ENCODE data around the gene NOG.

Gene NOG

DNA sequence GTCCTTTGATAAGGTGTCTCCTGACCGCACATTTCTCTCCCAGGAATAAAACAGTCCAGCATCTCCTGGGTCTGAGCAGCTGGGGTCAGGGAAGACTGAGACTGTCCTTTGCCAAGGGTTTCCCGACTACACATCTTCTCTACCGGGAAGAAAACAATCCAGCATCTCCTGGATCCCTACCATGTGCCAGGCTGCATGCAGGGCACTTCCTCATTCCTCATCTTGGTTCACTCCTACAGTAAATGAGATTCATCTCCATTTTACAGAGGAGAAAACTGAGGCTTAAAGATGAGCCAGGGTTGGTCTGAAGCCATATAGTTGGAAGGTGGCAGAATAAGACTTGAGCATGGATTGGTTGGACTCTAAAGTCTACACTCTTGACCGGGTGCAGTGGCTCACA, 36.7 kb downstream of the NOG start:
- Histone ChIP-seq H3K4me3 (ENCODE audit: low read length) (no peak overlapping the region), H2AFZ (ENCODE audit: low read depth, low read length) (no peak overlapping the region), H3K27me3 (ENCODE audit: insufficient read depth, low read length) (no peaks in the 10 kb centered on the region), H3K4me1 (ENCODE audit: insufficient read depth, low read length) (no peaks in the 10 kb centered on the region), H3K36me3 (ENCODE audit: insufficient read depth, low read length) (no peaks in the 10 kb centered on the region), H3K9me3 (ENCODE audit: low read length) (no peaks in the 10 kb centered on the region)

DNA sequence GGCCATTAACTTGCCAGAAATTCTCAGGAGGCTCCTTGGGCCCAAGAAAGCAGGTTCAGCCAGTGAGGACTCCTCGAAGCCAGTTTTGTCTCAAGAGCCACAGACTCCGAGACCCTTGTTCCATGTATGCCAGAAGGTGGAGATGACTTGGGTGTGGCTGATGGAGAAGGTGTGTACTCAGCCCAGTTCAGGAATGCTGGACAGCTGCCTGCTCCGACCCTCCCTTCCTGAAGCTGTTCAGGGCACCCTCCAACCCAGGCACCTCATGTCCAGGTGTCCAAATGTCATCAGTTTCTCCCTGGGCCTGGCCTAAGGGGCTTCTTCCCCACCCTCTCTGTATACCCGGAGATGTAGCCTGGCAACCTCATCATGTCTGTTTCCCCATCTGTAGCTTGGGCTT, 40.2 kb downstream of the NOG start:
- no peaks in the 10 kb centered on the region for H3K36me3 ChIP-seq (ENCODE audit: insufficient read depth, low read length)
- no peak overlapping the region for H3K4me3 ChIP-seq (ENCODE audit: low read length)
- no peaks in the 10 kb centered on the region for H3K27me3 ChIP-seq (ENCODE audit: insufficient read depth, low read length)
- no peaks in the 10 kb centered on the region for H3K4me1 ChIP-seq (ENCODE audit: insufficient read depth, low read length)
- H2AFZ ChIP-seq (ENCODE audit: low read depth, low read length), result no peak overlapping the region
- H3K9me3 ChIP-seq (ENCODE audit: low read length), result no peaks in the 10 kb centered on the region

DNA sequence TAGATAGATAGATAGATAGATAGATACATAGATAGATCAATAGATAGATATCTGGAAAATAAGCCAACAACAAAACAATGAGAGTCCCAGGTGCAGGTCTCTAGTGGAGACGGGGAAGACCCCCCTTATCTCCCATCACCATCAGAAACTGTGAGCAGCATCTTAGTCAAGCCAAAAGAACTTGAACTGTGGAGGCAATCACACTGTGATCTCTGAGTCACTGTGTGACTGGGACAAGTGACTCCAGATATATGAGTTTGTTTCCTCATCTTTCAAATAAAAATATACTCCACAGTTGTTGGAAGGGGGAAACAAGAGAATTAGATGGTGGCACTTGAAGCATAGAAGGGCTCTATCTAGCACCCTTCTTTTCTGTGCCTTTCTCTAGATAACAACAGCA, 42.1 kb downstream of the NOG start:
- Histone ChIP-seq H3K36me3 (ENCODE audit: insufficient read depth, low read length) (no peaks in the 10 kb centered on the region), H3K4me3 (ENCODE audit: low read length) (no peak overlapping the region), H3K4me1 (ENCODE audit: insufficient read depth, low read length) (no peaks in the 10 kb centered on the region), H3K27me3 (ENCODE audit: insufficient read depth, low read length) (no peaks in the 10 kb centered on the region), H3K9me3 (ENCODE audit: low read length) (no peaks in the 10 kb centered on the region), H2AFZ (ENCODE audit: low read depth, low read length) (no peak overlapping the region)

DNA sequence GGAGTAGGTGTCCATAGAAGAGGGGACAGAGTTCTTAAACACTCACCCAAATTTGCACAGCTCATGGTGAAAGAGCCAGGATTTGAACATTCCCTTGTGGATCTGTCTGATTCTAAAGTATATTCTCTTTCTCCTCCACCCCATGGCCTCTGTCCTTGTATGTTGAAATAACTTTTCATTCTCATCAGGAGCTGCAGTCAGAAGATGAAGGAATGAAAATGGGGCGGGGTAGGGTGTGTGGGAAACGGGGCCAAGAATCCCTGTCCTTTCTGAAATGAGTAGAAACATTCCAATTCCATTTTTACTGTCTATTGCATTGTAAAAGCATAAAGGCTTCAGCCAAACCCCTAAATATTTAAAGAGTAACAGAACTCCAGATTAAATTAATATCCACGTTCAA, 42.8 kb downstream of the NOG start:
- no peak overlapping the region for H3K4me3 ChIP-seq (ENCODE audit: low read length)
- H3K4me1 ChIP-seq (ENCODE audit: insufficient read depth, low read length), result no peaks in the 10 kb centered on the region
- no peaks in the 10 kb centered on the region for H3K9me3 ChIP-seq (ENCODE audit: low read length)
- no peaks in the 10 kb centered on the region for H3K36me3 ChIP-seq (ENCODE audit: insufficient read depth, low read length)
- no peak overlapping the region for H2AFZ ChIP-seq (ENCODE audit: low read depth, low read length)
- H3K27me3 ChIP-seq (ENCODE audit: insufficient read depth, low read length), result no peaks in the 10 kb centered on the region

DNA sequence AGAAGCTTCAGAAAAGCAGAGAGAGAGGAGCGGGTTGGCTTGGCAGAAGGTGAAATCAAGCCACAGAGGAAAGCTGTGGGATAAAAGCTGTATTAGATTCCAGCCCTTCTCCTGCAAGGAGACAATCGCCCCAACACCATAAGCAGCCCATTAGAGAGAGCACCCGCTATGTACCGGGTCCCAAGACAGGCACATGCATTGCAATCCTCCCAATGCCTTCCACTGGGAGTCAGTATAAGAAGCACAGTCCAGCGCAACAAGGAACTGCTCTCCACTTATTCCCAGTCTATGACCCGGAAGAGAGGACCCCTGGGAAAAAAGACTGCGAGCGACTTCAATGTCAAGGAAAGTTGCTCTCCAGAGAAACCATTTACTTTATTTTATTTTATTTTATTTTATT, 43.8 kb downstream of the NOG start:
- H3K27me3 ChIP-seq (ENCODE audit: insufficient read depth, low read length), result no peaks in the 10 kb centered on the region
- H3K9me3 ChIP-seq (ENCODE audit: low read length), result no peaks in the 10 kb centered on the region
- H3K4me1 ChIP-seq (ENCODE audit: insufficient read depth, low read length), result no peaks in the 10 kb centered on the region
- no peak overlapping the region for H2AFZ ChIP-seq (ENCODE audit: low read depth, low read length)
- H3K4me3 ChIP-seq (ENCODE audit: low read length), result no peak overlapping the region
- H3K36me3 ChIP-seq (ENCODE audit: insufficient read depth, low read length), result no peaks in the 10 kb centered on the region

DNA sequence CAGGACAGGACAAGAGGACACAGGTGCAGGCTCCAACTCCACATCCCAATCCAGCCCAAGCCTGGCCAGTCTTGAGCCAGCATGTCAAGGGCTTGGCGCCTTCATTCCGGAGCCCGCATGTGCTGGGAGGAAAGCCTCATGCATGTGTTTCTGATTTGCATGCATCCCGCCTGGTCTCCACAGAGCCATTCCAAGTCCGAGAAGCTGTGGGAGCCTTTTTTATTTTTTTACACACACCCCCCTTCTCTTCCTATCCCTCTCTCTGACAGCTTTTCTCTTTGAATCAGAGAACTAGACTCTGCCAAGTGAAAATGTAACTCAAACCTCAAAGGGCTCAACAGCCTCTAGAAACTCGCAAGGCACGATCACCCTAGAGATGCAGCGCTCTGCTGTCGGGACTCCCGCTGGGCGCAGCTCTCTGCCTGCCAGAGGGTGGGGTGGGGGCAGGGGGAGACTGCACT, 45.1 kb downstream of the NOG start:
- Histone ChIP-seq H3K27me3 (ENCODE audit: insufficient read depth, low read length) (no peaks in the 10 kb centered on the region), H3K4me3 (ENCODE audit: low read length) (no peak overlapping the region), H3K4me1 (ENCODE audit: insufficient read depth, low read length) (no peaks in the 10 kb centered on the region), H2AFZ (ENCODE audit: low read depth, low read length) (no peak overlapping the region), H3K9me3 (ENCODE audit: low read length) (no peaks in the 10 kb centered on the region), H3K36me3 (ENCODE audit: insufficient read depth, low read length) (no peaks in the 10 kb centered on the region)

DNA sequence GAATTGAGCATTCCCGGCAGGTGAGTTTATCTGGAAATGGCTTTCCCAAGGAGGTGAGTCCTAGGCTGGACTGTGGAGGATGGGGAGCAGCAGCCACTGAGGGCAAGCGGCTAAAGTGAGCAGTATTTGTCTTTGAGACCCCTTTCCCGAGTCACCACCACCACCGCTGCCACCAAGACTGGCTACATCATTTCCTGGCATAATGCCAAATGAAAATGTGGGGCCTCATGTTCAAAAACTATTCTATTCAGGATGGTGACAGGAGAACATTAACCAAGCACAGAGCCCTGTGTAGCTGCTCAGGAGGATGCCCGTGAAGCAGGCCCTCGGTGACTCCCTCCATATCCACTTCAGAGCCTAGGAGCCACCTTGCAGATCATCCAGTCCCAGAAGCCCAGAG, 46.0 kb downstream of the NOG start:
- no peaks in the 10 kb centered on the region for H3K27me3 ChIP-seq (ENCODE audit: insufficient read depth, low read length)
- H2AFZ ChIP-seq (ENCODE audit: low read depth, low read length), result no peak overlapping the region
- H3K4me3 ChIP-seq (ENCODE audit: low read length), result no peak overlapping the region
- H3K9me3 ChIP-seq (ENCODE audit: low read length), result no peaks in the 10 kb centered on the region
- no peaks in the 10 kb centered on the region for H3K36me3 ChIP-seq (ENCODE audit: insufficient read depth, low read length)
- H3K4me1 ChIP-seq (ENCODE audit: insufficient read depth, low read length), result no peaks in the 10 kb centered on the region

DNA sequence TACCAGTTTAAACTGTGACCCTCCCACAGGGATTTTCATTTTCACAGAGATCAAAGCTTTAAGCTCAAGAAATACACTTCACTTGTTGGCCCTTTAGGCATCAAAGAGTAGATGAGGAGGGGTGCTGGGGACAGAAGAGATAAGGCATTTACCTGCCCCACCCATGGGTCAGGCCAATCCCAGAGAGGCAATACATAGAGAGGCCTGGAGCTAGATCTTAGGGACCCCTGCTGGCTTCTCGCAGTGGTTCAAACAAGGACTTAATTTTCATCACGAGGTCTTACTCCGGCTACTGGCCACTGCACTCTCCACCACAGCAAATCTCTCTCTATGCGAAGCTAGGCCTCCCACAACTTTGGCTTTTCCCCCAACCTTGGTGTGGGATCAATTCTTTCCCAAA, 46.6 kb downstream of the NOG start:
- Histone ChIP-seq H3K9me3 (ENCODE audit: low read length) (no peaks in the 10 kb centered on the region), H3K36me3 (ENCODE audit: insufficient read depth, low read length) (no peaks in the 10 kb centered on the region), H3K27me3 (ENCODE audit: insufficient read depth, low read length) (no peaks in the 10 kb centered on the region), H2AFZ (ENCODE audit: low read depth, low read length) (no peak overlapping the region), H3K4me1 (ENCODE audit: insufficient read depth, low read length) (no peaks in the 10 kb centered on the region), H3K4me3 (ENCODE audit: low read length) (no peak overlapping the region)

DNA sequence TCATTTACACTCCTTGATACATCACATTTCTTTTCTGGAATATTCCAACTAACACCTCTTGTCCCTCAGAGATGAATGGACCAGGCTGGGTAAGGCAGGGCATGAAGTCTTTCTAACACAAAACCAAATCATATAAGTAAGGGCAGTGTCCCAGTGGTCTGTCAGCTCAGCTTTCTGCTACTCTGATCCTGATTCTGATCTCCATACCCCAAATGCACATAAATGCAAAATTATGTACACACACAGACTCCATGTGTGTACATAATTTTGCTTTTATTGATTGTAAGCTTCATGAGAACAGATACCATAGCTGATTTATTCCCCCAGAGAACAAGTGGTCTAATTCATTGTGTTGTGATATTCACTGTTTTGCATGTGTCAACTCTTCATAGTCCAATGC, 47.9 kb downstream of the NOG start:
- H3K27me3 ChIP-seq (ENCODE audit: insufficient read depth, low read length), result no peaks in the 10 kb centered on the region

DNA sequence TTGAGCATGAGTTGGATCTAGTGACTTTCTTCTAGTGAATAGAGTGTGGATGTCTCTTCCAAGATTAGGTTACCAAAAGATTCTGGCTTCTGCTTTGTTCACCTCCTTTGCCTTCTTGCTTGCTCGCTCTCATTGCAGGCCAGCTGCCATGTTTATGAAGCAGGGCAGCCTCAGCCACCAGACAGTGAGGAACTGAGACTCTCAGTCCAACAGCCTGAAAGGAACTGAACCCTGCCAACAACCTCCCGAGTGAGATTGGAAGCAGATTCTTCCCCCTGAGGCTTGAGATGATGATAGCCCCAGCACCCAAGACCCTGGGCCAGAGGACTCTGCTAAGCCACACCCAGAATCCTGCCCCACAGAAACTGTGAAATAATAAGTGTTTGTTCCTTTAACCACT, 48.4 kb downstream of the NOG start:
- Histone ChIP-seq H3K4me1 (ENCODE audit: insufficient read depth, low read length) (no peaks in the 10 kb centered on the region), H2AFZ (ENCODE audit: low read depth, low read length) (no peak overlapping the region), H3K9me3 (ENCODE audit: low read length) (no peaks in the 10 kb centered on the region), H3K4me3 (ENCODE audit: low read length) (no peak overlapping the region), H3K27me3 (ENCODE audit: insufficient read depth, low read length) (no peaks in the 10 kb centered on the region), H3K36me3 (ENCODE audit: insufficient read depth, low read length) (no peaks in the 10 kb centered on the region)

More for the DNA sequence above, 47.9 kb downstream of the NOG start:
- H2AFZ ChIP-seq (ENCODE audit: low read depth, low read length), result no peak overlapping the region
- no peaks in the 10 kb centered on the region for H3K9me3 ChIP-seq (ENCODE audit: low read length)
- H3K4me3 ChIP-seq (ENCODE audit: low read length), result no peak overlapping the region
- no peaks in the 10 kb centered on the region for H3K36me3 ChIP-seq (ENCODE audit: insufficient read depth, low read length)
- H3K4me1 ChIP-seq (ENCODE audit: insufficient read depth, low read length), result no peaks in the 10 kb centered on the region

DNA sequence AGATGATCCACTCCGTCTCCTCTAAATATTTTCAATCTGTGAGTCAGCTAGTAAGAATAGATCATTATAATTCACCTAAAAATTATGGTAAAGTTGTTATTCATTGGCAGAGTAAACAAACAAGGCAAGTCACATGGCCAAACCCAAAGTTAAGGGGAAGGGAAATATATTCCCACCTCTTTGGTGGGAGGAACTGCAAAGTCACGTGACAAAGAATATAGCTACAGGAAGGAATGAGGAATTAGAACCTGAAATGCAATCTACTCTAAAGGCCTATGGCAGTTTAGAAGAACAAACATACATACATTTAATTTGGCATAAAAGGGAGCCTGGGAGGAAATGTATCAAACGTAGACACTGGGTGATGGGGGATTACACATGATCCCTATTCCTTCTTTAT, 48.9 kb downstream of the NOG start:
- H3K4me1 ChIP-seq (ENCODE audit: insufficient read depth, low read length), result no peaks in the 10 kb centered on the region
- no peaks in the 10 kb centered on the region for H3K36me3 ChIP-seq (ENCODE audit: insufficient read depth, low read length)
- no peak overlapping the region for H2AFZ ChIP-seq (ENCODE audit: low read depth, low read length)
- no peak overlapping the region for H3K4me3 ChIP-seq (ENCODE audit: low read length)
- H3K27me3 ChIP-seq (ENCODE audit: insufficient read depth, low read length), result no peaks in the 10 kb centered on the region
- no peaks in the 10 kb centered on the region for H3K9me3 ChIP-seq (ENCODE audit: low read length)
